Smooth muscle cell (in vitro differentiated cells): Measurements from ENCODE around the gene ZNF324B. TPM values are rescaled to one million over a fixed set of nuclear protein-coding genes. Genes with fewer than 3 reads are reported as not detected.

Experiments used
- DNase-seq: peaks from one replicate; lab custom pipeline; 2025; ENCODE audit not compliant: unreplicated experiment; lab: John Stamatoyannopoulos, UW
- H2AFZ ChIP-seq: fragments of 200-600 bp; sonication (generic); 2 replicates; pipeline ENCODE4 v1.6.0; 2016; ENCODE audit warnings: antibody characterized with exemption, low read depth, mild to moderate bottlenecking
- H3F3A ChIP-seq: fragments of 200-600 bp; sonication (generic); 2 replicates; pipeline ENCODE4 v1.6.0; 2017; ENCODE audit warnings: antibody characterized with exemption, low read depth
- H3K27ac ChIP-seq: fragments of 200-600 bp; sonication (generic); 2 replicates; pipeline ENCODE4 v1.5.1; 2016; ENCODE audit warnings: low read depth, mild to moderate bottlenecking
- H3K27me3 ChIP-seq: fragments of 200-600 bp; sonication (generic); 2 replicates; pipeline ENCODE4 v1.6.1; 2016; ENCODE audit warnings: low read depth, mild to moderate bottlenecking
- H3K36me3 ChIP-seq: fragments of 200-600 bp; sonication (generic); 2 replicates; pipeline ENCODE4 v1.5.1; 2016; ENCODE audit warnings: low read depth
- H3K4me1 ChIP-seq: fragments of 200-600 bp; sonication (generic); 2 replicates; pipeline ENCODE4 v1.5.1; 2016; ENCODE audit warnings: low read depth
- H3K4me2 ChIP-seq: fragments of 200-600 bp; sonication (generic); 2 replicates; pipeline ENCODE4 v1.6.0; 2016; ENCODE audit warnings: mild to moderate bottlenecking
- H3K4me3 ChIP-seq: fragments of 200-600 bp; sonication (generic); 2 replicates; pipeline ENCODE4 v1.5.1; 2016; ENCODE audit warnings: mild to moderate bottlenecking
- H3K79me2 ChIP-seq: fragments of 200-600 bp; sonication (generic); 2 replicates; pipeline ENCODE4 v1.6.0; 2016; ENCODE audit warnings: low read depth, mild to moderate bottlenecking
- H3K9ac ChIP-seq: fragments of 200-600 bp; sonication (generic); 2 replicates; pipeline ENCODE4 v1.6.0; 2016; ENCODE audit warnings: low read depth
- H3K9me3 ChIP-seq: fragments of 200-600 bp; sonication (generic); replicated peaks from 2 replicates; pipeline ENCODE4 v1.5.1; 2016; ENCODE audit warnings: low read depth
- H4K20me1 ChIP-seq: fragments of 200-600 bp; sonication (generic); 2 replicates; pipeline ENCODE4 v1.6.0; 2016; ENCODE audit warnings: low read depth
- WGBS: methylation state at CpG from one replicate; pipeline ENCODE4 v1.1.7; 2016; ENCODE audit warnings: low lambda C conversion rate; 5-methylcytosine and 5-hydroxymethylcytosine counted together
- polyA plus RNA-seq: library from polyadenylated mRNA; unstranded; fragments of >200 nt; fragmentation: Nextera tagmentation; extraction: Ambion mirVana; gene quantifications from 2 replicates; pipeline ENCODE4 v1.2.1, GENCODE V29; 2016
- total RNA-seq: library from RNA; depleted of rRNA; stranded (reverse); fragments of >200 nt; gene quantifications from 2 replicates; pipeline ENCODE4 v1.2.3, GENCODE V29; 2014
- TF ChIP-seq, protein P1 (sequence below): fragments of 200-600 bp; sonication (generic); IDR thresholded peaks from 2 replicates; pipeline ENCODE4 v1.5.1; 2017; ENCODE audit warnings: borderline replicate concordance, mild to moderate bottlenecking, antibody characterized with exemption; ENCODE audit not compliant: insufficient read depth, poor library complexity, severe bottlenecking

ZNF324B gene
- total and polyA plus RNA-seq, 2 experiments from 2014 or later, result 2.6 to 3.1 TPM

DNA sequence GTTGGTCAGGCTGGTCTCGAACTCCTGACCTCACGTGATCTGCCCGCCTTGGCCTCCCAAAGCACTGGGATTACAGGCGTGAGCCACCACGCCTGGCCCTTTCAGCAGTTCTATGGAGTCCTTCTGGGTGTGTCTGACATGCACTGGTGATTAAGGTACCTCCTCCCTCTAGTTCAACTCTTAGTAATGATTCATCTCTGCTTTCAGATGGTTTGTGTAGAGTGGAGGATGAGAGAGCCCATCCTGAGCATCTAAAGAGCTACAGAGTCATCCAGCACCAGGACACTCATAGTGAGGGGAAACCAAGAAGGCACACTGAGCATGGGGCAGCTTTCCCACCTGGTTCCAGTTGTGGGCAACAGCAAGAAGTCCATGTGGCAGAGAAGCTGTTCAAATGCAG lies 34.8 kb upstream of the ZNF324B start:
- 98% methylated on average over 5 of the region's 5 CpGs for WGBS
- no peaks in the 10 kb centered on the region for H3F3A ChIP-seq

DNA sequence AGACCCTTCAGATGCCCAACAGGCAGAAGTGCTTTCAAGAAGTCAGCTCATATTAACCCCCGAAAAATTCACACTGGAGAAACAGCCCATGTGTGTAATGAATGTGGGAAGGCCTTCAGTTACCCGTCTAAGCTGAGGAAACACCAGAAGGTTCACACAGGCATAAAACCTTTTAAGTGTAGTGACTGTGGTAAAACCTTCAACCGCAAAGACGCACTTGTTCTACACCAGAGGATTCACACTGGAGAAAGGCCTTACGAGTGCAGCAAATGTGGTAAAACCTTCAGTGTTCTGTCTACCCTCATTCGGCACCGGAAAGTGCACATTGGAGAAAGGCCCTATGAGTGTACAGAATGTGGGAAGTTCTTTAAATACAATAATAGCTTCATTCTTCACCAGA lies 34.4 kb upstream of the ZNF324B start:
- no peak overlapping the region for H3K4me3 ChIP-seq
- H3K9ac ChIP-seq, result no peak overlapping the region
- H3F3A ChIP-seq, result no peaks in the 10 kb centered on the region
- H3K9me3 ChIP-seq, result no peaks in the 10 kb centered on the region
- TF ChIP-seq, protein P1, sequence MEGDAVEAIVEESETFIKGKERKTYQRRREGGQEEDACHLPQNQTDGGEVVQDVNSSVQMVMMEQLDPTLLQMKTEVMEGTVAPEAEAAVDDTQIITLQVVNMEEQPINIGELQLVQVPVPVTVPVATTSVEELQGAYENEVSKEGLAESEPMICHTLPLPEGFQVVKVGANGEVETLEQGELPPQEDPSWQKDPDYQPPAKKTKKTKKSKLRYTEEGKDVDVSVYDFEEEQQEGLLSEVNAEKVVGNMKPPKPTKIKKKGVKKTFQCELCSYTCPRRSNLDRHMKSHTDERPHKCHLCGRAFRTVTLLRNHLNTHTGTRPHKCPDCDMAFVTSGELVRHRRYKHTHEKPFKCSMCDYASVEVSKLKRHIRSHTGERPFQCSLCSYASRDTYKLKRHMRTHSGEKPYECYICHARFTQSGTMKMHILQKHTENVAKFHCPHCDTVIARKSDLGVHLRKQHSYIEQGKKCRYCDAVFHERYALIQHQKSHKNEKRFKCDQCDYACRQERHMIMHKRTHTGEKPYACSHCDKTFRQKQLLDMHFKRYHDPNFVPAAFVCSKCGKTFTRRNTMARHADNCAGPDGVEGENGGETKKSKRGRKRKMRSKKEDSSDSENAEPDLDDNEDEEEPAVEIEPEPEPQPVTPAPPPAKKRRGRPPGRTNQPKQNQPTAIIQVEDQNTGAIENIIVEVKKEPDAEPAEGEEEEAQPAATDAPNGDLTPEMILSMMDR, result no peak
- H3K4me1 ChIP-seq, result no peaks in the 10 kb centered on the region
- no peak overlapping the region for H3K4me2 ChIP-seq
- H3K79me2 ChIP-seq, result peaks cover 16% of the 10 kb centered on the region
- 96% methylated on average over 7 of the region's 7 CpGs for WGBS
- H3K36me3 ChIP-seq, result peaks cover 15% of the 10 kb centered on the region
- H4K20me1 ChIP-seq, result no peaks in the 10 kb centered on the region
- no peak overlapping the region for H2AFZ ChIP-seq
- no peaks in the 10 kb centered on the region for H3K27me3 ChIP-seq
- no peak for DNase-seq
- H3K27ac ChIP-seq, result no peak overlapping the region

More for the DNA sequence above, 34.8 kb upstream of the ZNF324B start:
- peaks cover 18% of the 10 kb centered on the region for H3K79me2 ChIP-seq
- no peak for DNase-seq
- H4K20me1 ChIP-seq, result no peaks in the 10 kb centered on the region
- H3K9ac ChIP-seq, result no peak overlapping the region
- H2AFZ ChIP-seq, result no peak overlapping the region
- no peaks in the 10 kb centered on the region for H3K9me3 ChIP-seq
- H3K4me3 ChIP-seq, result no peak overlapping the region
- H3K27ac ChIP-seq, result no peak overlapping the region
- TF ChIP-seq, protein P1, result no peak
- H3K36me3 ChIP-seq, result peaks cover 15% of the 10 kb centered on the region
- H3K4me1 ChIP-seq, result no peaks in the 10 kb centered on the region
- no peak overlapping the region for H3K4me2 ChIP-seq
- H3K27me3 ChIP-seq, result no peaks in the 10 kb centered on the region

DNA sequence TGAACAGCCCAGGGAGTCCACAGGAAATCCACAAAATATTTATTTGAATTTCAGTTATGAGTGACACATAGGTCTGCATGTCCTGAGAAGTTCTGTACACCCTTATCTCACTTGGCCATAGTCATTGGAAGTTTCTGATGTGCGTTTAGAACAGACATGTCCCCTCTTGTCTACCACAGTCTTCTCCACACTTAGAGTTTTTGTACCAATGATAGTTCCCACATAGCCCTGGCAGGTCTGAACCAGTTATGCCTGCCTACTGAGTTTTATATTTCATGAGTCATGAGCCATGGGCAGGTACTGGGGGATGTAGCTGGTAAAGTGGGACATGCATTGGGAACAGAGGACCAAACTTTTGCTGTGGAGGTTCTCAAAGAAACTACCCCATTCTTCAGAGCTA lies 22.8 kb upstream of the ZNF324B start:
- no peak overlapping the region for H3K27ac ChIP-seq
- H2AFZ ChIP-seq, result no peak overlapping the region
- H3K9ac ChIP-seq, result no peak overlapping the region
- H3K27me3 ChIP-seq, result no peaks in the 10 kb centered on the region
- WGBS, result 59% methylated on average over 1 of the region's 1 CpG
- no peaks in the 10 kb centered on the region for H3K4me1 ChIP-seq
- H3K9me3 ChIP-seq, result peaks cover 7% of the 10 kb centered on the region
- H3K4me3 ChIP-seq, result no peak overlapping the region
- no peak for DNase-seq
- peaks cover 5% of the 10 kb centered on the region for H3K36me3 ChIP-seq
- H3F3A ChIP-seq, result no peaks in the 10 kb centered on the region
- no peaks in the 10 kb centered on the region for H4K20me1 ChIP-seq
- TF ChIP-seq, protein P1, result no peak
- H3K79me2 ChIP-seq, result no peaks in the 10 kb centered on the region
- H3K4me2 ChIP-seq, result no peak overlapping the region

DNA sequence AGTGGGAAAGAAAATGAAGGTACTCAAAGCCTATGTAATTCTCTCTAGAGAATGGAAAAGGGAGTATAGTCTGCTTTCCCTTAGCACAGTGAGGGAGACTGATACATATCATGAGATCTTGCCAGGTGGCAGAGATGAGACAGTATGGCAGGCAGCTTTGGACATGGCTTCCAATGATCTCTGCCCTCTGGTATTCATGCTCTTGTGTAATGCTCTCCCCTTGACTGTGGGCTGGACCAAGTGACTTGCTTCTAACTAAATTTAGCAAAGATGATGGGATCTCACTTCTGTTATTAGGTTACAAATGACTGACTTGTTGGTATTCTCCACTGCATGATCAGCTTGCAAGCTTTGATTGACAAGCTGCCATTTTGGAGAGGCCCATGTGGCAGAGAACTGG lies 21.7 kb upstream of the ZNF324B start:
- Histone ChIP-seq H3K4me3 (no peak overlapping the region), H3K4me1 (no peaks in the 10 kb centered on the region), H3K27ac (no peak overlapping the region), H3K9me3 (peaks cover 19% of the 10 kb centered on the region), H3K79me2 (no peaks in the 10 kb centered on the region), H3K4me2 (no peak overlapping the region), H4K20me1 (no peaks in the 10 kb centered on the region), H3K9ac (no peak overlapping the region), H3K36me3 (peaks cover 12% of the 10 kb centered on the region), H3F3A (no peaks in the 10 kb centered on the region), H3K27me3 (no peaks in the 10 kb centered on the region), H2AFZ (no peak overlapping the region)
- TF ChIP-seq, protein P1, result no peak
- DNase-seq, result no peak
